Neural cell (in vitro differentiated cells): ENCODE data around the gene RAP2A.

Experiments used
- EP300 ChIP-seq: fragments of 450-650 bp; conservative IDR thresholded peaks from 2 replicates; pipeline ENCODE4 v1.6.1; 2014; ENCODE audit warnings: antibody characterized with exemption, mild to moderate bottlenecking, moderate library complexity; ENCODE audit not compliant: poor library complexity, severe bottlenecking
- EZH2 ChIP-seq: fragments of 200-600, 300-800 bp; shearing (Covaris generic), sonication (generic); IDR thresholded peaks from 2 replicates; pipeline ENCODE4 v1.6.1; 2014; ENCODE audit warnings: antibody characterized with exemption, low read length, borderline replicate concordance, mild to moderate bottlenecking; ENCODE audit not compliant: insufficient read depth, poor library complexity, severe bottlenecking
- MXI1 ChIP-seq: fragments of 450-650 bp; conservative IDR thresholded peaks from 2 replicates; pipeline ENCODE4 v1.6.1; 2014; ENCODE audit warnings: antibody characterized with exemption, mild to moderate bottlenecking; ENCODE audit not compliant: poor library complexity, severe bottlenecking
- POLR2AphosphoS5 ChIP-seq: IDR thresholded peaks from 2 replicates; pipeline ENCODE4 v1.6.1; 2012
- SMC3 ChIP-seq: fragments of 450-650 bp; conservative IDR thresholded peaks from 2 replicates; pipeline ENCODE4 v1.6.1; 2014; ENCODE audit warnings: antibody characterized with exemption, mild to moderate bottlenecking, moderate library complexity; ENCODE audit not compliant: poor library complexity
- TF ChIP-seq, protein P1 (sequence below): fragments of 450-650 bp; IDR thresholded peaks from 2 replicates; pipeline ENCODE4 v1.5.1; 2014; ENCODE audit warnings: antibody characterized with exemption, mild to moderate bottlenecking, moderate library complexity; ENCODE audit not compliant: poor library complexity, severe bottlenecking

DNA sequence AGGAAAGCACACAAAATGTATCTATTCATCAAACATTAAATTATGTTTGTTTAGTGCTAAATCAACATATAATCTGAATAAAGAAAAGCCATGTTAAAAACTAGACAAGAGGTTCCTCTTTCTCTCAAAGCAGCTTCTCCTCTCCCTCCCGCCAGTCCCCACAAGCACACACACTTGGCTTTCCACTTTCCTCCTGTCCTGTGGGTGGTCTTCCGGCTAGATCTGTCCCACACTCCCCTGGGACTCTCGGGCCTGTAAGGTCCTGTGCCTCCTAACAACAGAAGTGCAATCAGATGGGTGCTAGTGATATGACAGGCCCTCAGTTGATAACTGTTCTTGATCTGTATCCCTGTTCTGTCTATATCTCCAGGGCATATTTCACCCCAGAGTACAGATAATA lies 45.6 kb upstream of the RAP2A start:
- TF ChIP-seq POLR2AphosphoS5 = no peak
- TF ChIP-seq EZH2 = no peak
- TF ChIP-seq MXI1 = no peak
- TF ChIP-seq, protein P1, sequence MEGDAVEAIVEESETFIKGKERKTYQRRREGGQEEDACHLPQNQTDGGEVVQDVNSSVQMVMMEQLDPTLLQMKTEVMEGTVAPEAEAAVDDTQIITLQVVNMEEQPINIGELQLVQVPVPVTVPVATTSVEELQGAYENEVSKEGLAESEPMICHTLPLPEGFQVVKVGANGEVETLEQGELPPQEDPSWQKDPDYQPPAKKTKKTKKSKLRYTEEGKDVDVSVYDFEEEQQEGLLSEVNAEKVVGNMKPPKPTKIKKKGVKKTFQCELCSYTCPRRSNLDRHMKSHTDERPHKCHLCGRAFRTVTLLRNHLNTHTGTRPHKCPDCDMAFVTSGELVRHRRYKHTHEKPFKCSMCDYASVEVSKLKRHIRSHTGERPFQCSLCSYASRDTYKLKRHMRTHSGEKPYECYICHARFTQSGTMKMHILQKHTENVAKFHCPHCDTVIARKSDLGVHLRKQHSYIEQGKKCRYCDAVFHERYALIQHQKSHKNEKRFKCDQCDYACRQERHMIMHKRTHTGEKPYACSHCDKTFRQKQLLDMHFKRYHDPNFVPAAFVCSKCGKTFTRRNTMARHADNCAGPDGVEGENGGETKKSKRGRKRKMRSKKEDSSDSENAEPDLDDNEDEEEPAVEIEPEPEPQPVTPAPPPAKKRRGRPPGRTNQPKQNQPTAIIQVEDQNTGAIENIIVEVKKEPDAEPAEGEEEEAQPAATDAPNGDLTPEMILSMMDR = no peak
- TF ChIP-seq SMC3 = no peak
- TF ChIP-seq EP300 = no peak
